HT1080 (cell line): Measurements from ENCODE around the gene GID8. TPM values are rescaled to one million over a fixed set of nuclear protein-coding genes. Genes with fewer than 3 reads are reported as not detected.

ENCODE experiments used
- DNase-seq: peaks from one replicate; pipeline ENCODE4 v3.0.0-alpha.2; 2015; ENCODE audit warnings: low read depth
- total RNA-seq: library from RNA; depleted of rRNA; stranded (reverse); fragments of >200 nt; shearing (Covaris generic); gene quantifications from 2 replicates; pipeline ENCODE4 v1.2.3, GENCODE V29; 2014

The GID8 gene
- total RNA-seq, 1 experiment from 2014 or later = 29.2 TPM

DNA sequence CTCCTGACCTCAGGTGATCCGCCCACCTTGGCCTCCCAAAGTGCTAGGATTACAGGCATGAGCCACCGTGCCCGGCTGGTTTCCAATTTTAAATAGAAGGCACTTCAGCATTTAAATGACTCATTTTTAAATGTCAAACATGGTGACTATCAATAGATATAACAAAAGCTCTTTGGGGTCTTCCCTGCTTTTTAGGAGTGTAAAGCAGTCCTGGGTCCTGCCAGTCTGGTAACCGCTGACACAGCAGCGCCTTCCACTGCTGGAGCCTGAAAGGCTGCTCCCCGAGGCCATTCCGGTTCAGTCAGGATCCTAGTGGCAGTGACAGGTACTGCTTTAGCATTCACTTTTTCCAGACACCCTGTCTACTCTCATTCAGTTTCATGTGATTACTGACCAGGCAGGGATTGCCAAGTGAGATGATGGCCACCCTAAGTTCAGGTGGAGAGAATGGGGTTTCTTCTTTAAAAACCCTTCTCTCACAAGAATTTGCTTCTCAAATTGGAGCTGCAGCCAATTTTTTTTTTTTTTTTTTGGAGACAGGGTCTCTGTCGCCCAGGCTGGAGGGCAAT lies 16.7 kb upstream of the GID8 start:
- peak; percentile 47 for DNase-seq

DNA sequence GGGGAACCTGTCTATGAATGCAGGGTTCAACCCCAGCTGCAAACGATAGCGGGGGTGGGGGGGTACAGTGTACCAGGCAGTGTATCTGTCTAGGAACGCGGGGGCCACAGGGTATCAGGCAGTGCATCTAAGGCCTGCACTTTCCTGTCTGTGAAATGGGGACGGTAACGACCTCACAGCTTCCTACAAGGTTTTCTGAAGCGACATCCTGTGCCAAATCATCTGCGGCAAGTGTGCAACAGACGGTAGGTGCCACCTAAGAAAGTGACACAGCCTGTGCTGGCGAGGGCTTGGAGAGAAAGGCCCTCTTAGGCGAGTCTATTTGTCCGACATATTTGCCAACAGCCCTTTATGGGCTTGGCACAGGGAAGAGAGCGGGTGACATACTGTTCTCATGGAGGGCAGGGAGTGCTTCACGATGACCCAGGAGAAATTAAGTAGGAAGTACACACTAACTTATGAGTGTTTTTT lies 15.5 kb upstream of the GID8 start:
- no peak for DNase-seq

DNA sequence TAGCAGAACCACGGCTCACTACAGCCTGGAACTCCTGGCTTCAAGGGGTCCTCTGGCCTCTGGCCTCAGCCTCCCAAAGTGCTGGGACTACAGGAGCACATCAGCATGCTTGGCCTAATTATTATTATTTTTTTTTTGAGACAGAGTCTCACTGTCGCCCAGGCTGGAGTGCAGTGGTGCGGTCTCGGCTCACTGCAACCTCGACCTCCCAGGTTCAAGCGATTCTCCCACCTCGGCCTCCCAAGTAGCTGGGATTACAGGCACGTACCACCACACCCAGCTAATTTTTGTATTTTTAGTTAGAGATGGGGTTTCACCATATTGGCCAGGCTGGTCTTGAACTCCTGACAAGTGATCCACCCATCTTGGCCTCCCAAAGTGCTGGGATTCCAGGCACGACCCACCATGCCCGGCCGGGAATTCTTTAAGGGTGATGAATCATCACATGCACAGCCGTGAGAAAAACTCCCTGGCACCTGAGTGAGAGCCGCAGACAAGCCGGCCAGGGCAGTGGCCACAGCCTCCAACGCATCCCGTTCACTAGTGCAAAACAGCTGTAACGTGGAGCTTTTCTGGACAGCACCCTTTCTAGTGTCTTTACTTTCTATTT lies 14.8 kb upstream of the GID8 start:
- DNase-seq = peak; percentile 91

DNA sequence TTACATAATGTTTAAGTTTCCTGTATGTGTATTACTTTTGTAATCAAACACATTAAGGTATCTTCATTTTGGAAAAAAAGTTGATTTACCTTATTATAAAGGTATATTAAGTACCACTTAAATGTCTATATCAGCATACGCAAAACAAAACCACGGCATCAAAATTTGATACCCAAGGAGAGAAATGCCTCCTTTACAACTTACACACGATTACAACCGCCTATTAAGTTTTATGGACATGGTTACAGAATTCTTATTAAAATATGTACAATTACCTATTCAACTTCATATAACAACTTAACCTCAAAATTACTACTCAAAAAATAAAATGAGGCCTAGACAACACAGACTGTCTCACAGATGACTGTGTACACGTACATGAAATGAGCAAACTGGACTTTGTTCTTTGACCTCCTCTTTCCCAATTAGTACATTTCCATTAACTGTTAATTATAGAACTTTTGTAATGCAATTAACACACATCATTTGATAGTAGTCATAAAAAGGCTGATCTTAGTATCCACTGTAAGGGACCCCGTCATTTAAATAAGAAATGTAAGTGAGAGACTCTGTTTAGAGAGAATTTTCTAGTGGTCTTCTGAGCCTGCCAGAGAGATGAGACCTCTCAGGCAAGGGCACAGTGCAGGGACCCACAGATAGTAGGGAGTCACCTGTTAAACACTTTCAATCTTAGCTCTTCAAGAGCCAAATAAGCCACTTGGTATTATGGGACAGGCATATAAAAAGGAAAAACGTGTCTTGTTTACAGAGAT lies 14.1 kb upstream of the GID8 start:
- no peak for DNase-seq

DNA sequence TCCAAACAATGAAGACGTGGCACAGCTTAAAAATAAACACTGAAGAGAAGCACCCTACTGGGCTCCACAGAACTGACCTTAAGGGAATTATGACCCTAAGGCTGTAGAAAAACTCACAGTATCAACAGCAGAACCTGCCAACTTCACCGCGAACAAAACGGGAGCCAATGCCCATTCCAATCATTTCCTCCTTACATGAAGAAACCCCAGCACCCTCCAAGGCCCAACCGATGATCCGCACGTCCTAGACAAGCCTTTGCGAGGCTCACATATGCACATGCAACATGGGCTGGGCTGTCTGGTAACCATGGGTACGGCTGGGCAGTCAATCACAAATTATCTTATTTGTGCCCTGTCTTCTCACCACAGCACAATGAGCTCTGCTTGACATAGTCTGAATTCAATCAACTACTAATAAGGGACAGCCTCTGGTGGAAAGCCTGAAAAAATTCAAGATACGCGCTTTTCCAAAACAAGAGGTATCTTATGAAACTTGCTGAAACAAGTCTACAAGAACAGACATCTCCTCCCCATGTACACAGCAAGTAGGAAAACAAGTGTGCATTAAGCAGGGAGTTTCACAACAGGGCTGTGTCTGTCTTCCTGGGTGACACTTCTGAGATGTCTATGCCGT lies 13.4 kb upstream of the GID8 start:
- peak; percentile 34 for DNase-seq

DNA sequence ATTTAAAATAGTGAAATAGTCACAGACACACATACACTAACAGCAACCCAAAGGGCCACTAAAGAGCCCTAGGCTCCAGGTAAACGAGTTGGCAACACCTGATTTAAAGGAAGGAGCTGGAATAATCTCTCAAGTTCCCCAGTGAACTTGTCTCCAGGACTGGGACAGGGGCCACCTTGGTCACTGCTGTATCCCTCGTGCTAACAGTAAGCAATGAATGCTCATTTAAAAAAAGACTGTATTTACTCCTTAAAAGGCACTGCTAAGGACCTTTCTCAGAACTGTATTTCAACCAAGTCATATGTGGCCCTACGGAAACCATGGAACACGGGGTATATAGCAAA lies 12.9 kb upstream of the GID8 start:
- no peak for DNase-seq

DNA sequence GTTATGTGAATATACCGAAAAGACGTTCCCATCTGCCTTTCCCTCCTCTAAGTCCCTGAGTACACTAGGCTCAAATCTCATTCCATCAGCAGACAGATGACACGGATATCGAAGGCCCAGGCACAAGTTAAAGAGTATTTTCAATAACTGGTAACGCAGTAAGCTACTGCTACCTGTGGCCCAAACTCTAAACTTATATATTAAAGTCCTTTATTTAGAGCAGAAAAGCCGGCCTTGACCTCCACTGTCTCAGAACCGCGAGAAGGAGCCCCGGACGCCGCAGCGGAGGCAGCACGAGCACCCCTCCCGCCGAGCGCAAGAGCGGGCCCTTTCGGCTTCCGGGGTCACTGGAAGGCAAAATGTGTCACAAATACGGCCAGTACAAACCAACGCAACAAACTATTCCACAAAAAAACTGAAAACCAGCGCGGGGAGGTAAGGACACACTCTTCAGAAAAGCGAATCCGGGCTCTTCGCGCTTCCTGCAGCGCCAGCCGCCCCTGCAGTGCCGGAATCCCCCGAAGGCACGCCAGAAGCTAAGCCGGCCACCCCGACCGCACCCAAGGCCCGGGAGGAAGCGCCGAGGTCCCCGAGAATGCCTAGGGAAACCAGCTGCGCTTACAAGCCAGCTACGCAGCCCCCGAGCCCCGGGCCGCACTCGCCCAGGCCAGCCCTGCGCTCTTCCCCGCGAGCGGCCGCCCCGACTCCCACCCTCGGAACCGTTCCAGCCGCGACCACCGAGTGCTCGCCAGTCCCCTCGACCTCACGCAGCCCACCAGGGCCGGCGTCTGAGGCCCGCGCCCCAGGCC lies 12.3 kb upstream of the GID8 start:
- DNase-seq = peak; percentile 32

DNA sequence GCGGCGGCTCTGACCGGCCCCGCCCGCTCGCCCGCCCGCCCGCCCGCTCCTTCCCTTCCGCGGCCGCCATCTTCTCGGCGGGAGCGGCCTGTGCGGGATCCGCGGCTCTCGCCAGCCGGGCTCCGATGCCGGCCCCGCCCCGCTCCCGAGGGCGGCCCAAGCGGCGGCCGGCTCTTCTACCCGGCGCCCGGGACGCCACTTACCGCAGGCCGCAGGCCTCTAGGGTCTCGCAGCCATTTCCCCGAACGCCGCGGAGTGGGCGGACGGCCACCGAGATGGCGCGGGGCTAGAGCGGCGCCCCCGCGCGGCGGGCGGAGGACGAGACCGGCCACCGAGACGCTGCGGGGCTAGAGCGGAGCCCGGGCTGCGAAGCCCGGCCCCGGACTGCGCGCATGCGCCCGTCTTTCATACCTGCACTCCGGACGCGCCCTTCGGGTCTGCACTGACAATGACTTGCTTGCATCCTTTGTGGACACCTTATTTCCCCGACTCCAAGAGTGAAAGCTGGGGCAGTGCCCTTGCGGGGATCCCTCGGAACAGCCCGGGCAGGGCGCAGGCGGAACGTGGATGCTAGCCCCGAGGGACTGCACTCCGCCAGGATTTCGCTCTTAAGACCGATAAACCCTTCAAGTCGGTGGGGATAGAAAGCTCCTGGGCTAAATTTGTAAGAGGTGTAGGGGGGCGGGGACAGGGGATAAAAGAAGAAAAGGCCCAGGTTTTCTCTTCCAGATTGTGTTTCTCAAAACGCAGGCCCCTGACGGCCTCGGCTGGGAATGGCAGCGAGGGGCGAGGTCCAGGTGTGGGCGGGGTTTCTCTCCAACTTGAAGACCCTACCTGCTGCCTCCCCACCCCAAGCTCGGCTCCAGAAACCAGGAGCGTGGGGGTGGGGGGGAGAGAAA lies 11.5 kb upstream of the GID8 start, which contains the start of gene DIDO1:
Gene DIDO1, minus strand, starts transcription at position 277 of the 899 bp plus-strand sequence.
- DNase-seq = peak; percentile 81

DNA sequence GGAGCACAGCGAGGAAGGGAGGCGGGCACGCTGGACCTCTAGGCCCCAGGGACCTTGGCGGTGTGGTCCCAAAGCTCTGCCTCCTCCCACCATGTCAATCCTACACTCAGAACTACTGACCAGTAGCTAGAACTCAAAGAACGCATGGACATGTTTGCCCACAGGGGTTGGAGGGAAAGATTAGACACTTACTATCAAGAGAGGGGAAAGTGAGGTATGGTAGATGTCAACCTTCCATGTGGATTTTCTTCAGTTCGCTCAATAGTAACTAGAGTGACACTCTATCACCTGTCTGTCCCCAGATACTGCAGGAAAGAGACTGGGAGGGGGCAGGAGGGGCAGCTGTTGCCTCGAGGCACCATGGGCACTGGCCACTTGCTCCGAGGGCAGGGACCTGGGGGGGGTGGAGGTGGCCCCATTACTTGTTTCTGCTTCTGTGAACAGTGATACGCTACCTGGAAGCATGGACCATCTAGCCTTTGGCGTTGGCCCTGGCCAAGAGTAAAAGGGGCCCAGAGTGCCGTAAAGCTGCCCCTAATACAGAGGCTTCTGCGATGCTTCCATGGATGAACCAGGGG lies 10.7 kb upstream of the GID8 start:
- no peak for DNase-seq

DNA sequence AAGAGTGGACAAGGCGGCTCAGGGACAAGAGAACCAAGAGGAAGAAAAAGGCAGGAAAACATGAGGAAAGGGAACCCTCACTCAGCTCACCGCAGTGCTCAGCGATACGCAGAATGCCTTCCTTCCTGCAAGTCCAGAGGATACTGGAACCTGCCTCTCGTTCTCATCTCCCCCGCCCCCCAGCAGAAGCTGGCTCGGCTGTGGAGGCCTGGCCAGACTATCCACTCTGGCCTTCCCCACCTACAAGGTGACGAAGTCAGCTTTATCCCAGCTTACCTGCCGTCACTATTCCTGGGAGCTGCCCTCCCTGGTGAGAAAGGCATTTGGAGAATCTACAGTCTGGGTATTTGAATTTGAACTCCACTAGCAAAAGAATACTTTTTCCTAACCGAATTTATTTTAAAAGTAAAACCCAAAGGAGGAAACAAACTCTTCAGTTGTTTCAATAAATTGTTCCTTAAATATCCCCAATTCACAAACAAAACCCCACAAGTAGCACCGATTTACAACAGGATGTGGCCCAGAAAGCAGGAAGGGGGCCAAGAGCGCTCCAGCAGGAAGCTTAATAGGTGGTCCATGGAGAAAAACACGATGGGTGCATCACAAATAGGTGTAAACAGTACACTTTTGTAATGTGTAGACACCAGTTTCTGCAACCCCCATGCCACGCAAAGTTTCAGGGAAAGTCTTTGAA lies 9.6 kb upstream of the GID8 start:
- DNase-seq = no peak

DNA sequence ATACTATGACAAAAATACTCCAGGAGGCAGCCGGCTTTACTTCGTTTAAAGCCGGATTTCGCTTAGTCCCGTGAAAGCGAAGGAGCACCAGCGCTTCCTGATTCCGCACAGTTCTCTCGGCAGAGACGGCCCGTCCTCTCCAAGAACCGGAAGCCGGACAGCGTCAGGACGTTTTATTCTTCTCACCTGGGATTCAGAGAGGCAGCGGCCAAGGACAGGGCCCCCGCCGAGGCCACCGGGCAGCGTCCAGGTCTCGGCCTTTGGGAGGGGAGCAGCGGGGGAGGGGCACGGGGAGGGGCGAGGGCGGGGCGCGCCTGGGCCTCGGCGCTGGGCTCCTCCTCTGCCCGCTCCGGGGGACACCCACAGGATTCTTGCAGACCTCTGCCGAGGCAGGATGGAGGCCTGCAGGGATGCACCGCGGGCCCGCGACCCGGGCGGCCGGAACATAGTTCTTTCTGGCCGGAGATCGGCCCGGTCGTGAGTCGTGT lies 8.9 kb upstream of the GID8 start:
- DNase-seq = no peak

DNA sequence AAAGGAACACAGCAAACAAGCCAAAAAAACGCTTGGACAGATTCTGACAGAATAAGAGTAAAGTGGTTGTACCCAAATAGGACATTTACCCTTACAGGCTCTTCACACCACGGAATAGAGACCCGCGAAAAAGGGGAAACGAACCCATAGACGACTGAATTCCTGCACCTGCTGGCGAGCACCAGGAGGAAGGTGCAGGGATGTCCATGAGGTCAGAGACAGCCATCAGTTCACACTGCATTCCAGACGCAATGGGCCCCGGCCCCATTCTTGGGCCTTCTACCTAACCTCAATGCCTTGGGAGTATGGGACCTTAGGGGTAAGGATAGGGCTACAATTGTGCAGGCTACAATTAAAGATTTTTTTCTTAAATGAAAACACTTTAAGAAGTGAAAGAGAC lies 6.5 kb upstream of the GID8 start:
- DNase-seq = no peak

DNA sequence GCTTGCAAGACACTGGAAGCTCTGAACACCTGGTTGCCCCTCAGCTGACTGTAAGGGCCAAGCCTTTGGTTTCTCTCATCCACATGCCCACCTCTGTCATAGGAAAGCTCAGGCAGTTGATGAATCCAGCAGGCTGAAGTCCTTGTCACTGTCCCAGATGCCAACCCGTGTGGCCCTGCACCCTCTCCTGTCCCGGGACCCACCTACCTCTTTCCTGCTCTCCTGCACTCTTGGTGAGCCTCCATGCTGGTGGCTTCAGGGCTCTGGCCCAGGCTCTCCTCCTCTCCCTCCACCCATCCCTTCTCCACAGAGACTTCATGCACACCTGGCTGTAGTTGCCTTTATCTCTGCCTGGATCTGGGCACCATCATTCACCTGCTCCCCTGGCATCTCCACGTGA lies 4.0 kb upstream of the GID8 start:
- no peak for DNase-seq

DNA sequence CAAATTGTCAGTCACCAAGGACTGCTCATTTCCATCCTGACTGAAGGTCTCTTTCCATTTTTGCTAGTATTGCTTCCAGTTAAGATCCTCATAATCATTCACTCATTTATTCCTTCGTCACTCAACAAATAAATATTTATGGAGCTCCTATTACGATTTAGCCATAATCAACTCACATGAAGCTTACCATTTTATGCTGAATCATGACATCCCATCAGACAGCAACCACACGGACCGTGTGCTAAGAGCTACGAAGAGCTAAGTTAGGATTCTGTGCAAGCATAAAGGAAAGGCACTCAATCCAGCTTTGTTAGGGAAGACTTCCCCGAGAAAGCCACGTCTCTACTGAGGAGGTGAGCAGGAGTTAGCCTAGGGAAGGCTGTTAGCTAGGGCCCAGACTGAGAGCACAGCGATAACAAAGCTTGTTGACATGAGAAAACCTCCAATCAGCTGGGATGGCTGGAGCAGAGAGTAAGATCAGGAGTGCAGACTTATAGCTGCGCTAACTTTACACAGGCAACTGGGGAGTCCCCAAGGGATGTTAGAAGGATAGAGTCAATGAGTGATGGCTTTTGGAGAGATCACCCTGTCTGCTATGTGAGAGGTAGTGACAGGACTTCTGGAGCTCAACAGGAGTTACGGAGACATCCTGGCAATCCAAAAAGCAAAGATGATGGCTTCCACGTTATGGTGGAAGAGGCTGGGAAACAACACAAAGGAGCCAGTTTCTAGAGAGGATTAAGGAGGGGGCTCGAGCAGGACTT lies 2.6 kb upstream of the GID8 start:
- DNase-seq = no peak

DNA sequence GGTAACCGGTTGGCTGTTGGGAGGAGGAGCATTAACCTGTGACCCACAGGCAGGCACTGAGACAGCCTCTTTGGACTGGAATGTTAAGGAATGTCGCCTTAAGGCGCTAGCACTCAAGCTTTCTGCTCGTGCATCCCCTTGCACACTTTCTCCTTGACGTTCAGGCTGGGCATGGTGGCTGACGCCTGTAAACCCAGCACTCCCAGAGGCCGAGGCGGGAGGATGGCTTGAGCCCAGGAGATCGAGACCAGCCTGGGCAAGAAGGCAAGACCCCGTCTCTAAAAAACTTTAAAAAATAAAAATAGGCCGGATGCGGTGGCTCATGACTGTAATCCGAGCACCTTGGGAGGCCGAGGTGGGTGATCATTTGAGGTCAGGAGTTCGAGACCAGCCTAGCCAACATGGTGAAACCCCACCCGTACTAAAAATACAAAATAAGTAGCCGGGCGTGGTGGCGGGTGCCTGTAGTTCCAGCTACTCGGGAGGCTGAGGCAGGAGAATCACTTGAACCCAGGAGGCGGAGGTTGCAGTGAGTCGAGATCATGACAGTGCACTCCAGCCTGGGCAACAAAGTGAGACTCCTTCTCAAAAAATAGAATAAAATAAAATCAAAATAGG lies 1.9 kb upstream of the GID8 start:
- DNase-seq = no peak

DNA sequence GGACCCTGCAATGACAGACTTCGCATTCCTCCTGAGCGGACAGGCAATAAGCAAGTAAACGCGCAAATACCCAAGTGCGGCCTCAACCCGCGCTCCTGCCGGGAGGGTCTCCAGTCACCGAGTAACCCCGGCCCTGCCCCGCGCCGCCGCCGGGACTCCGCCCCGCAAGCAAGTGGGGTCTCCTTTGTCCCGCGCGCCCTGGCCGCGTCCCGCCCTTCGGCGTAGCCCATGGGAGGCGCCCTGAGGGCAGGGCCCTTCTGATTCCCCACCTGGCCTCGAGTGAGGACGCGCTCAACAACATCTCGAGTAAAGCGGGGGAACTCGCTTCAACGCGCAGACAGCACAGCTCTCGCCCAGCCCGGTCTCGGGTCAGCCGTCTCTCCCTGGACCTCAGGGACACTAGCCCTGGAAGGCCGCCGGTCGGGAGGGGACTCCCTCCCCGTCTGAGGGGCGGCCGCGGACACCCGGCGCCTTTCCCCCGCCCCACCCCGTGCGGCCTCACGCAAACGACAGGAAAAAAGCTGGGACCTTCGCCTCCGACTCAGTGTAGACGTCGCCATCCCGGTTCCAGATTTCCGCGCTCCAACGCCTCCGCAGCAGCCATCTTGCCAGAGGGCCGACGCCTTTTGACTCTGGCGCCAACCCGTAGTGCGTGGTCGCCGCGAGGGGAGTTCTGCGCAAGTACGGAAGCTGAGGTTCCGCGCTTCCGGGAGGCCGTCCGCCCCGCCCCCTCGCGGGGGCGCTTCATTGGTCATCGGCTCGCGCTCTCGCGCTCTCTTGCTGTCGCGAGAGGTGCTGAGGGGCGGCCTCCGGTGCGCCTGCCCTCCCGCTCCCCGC lies 461 bp upstream of the GID8 start:
- peak; percentile 93 for DNase-seq

DNA sequence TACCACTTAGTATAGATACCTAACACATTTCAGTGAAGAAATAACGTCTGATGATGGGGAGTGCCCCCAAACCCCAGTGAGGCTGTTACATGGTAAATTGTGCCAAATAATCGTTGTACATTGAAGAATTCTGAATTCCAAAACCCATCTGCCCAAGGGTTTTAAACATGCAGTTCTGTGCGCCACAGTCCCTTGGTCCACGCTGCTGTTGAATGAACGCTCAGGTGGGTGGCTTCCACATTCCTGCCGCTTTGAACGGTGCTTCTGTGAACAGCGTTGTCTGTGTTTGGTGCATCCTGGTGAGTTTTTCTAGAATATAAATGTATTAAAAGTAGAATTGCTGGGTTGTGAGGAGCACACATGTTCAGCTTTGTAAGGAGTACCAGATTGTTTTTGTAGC lies 2.9 kb downstream of the GID8 start:
- DNase-seq = no peak
